T-cell (primary cell): Measurements from ENCODE around the gene VCL. TPM values are rescaled to one million over a fixed set of nuclear protein-coding genes. Genes with fewer than 3 reads are reported as not detected.

ENCODE experiments used
- ATAC-seq, 4 experiments: fragments of 200-7000 bp in 3 of 4; fragments of 150-1000 bp in 1 of 4; cut with Tn5 transposase; replicated peaks in 1 of 4; 1 replicate in 3 of 4; 2 replicates in 1 of 4; pipeline ENCODE4 v1.10.0; 2021; ENCODE audit warnings: moderate library complexity in 3 of 4, mild to moderate bottlenecking in 2 of 4, moderate number of reproducible peaks in 1 of 4
- CTCF ChIA-PET, 2 donors: fragments of 300-600 bp; sonication (Branson Sonifier 250); formaldehyde crosslinking; loops; one replicate each; lab custom pipeline; 2022; ENCODE audit warnings: antibody characterized with exemption in 2 of 2; lab: Charles Lee
- POLR2A ChIA-PET, 2 donors: fragments of 300-600 bp; sonication (Branson Sonifier 250); formaldehyde crosslinking; loops; one replicate each; lab custom pipeline; 2022; ENCODE audit warnings: antibody characterized with exemption in 2 of 2; lab: Charles Lee
- DNase-seq, 35 experiments: peaks; one replicate each; pipeline versions ENCODE4 v3.0.0 to v3.0.0-alpha.2; 2013 to 2023
- H3K27ac ChIP-seq: one replicate; pipeline ENCODE4 v1.5.1; 2013; ENCODE audit warnings: low read length
- H3K27me3 ChIP-seq, 2 experiments: replicated peaks in 1 of 2; 1 replicate in 1 of 2; 2 replicates in 1 of 2; pipeline versions ENCODE4 v1.6.1 to v1.7.0; 2013; ENCODE audit warnings: low read length in 1 of 2, mixed read lengths in 1 of 2; ENCODE audit not compliant: control insufficient read depth in 2 of 2, insufficient read depth in 2 of 2; ENCODE audit errors: extremely low read depth in 1 of 2
- H3K36me3 ChIP-seq, 2 donors: 1 replicate in 1 of 2; 2 replicates in 1 of 2; pipeline versions ENCODE4 v1.6.1 to v1.7.0; 2013; ENCODE audit warnings: low read length in 1 of 2; ENCODE audit not compliant: control insufficient read depth in 2 of 2, insufficient read depth in 1 of 2; ENCODE audit errors: extremely low read depth in 1 of 2
- H3K4me1 ChIP-seq, 2 experiments: 1 replicate in 1 of 2; 2 replicates in 1 of 2; pipeline versions ENCODE4 v1.6.1 to v1.7.0; 2013; ENCODE audit warnings: low read length in 2 of 2, mixed read lengths in 1 of 2; ENCODE audit not compliant: insufficient read depth in 2 of 2, control insufficient read depth in 1 of 2; ENCODE audit errors: extremely low read depth in 1 of 2
- H3K4me3 ChIP-seq, 2 donors: 1 replicate in 1 of 2; 2 replicates in 1 of 2; pipeline versions ENCODE4 v1.5.1 to v1.7.0; 2013; ENCODE audit warnings: mild to moderate bottlenecking in 2 of 2, low read length in 1 of 2, moderate library complexity in 1 of 2; ENCODE audit not compliant: control insufficient read depth in 1 of 2; ENCODE audit errors: extremely low read depth in 1 of 2
- H3K9me3 ChIP-seq: 2 replicates; pipeline ENCODE4 v1.7.0; 2013
- H3K27ac Mint-ChIP-seq, 2 donors: one replicate each; pipeline ENCODE4 v1.8.0; 2020 to 2021; ENCODE audit warnings: mild to moderate bottlenecking in 2 of 2, mixed read lengths in 2 of 2
- H3K27me3 Mint-ChIP-seq, 2 donors: one replicate each; pipeline ENCODE4 v1.8.0; 2021 to 2022; ENCODE audit warnings: mixed read lengths in 2 of 2
- H3K36me3 Mint-ChIP-seq: one replicate; pipeline ENCODE4 v1.8.0; 2021; ENCODE audit warnings: mixed read lengths
- H3K4me1 Mint-ChIP-seq, 3 donors: one replicate each; pipeline ENCODE4 v1.8.0; 2020 to 2022; ENCODE audit warnings: mixed read lengths in 3 of 3, mild to moderate bottlenecking in 1 of 3
- H3K4me3 Mint-ChIP-seq, 3 donors: one replicate each; pipeline ENCODE4 v1.8.0; 2020 to 2022; ENCODE audit warnings: mild to moderate bottlenecking in 3 of 3, mixed read lengths in 3 of 3, moderate library complexity in 3 of 3
- H3K9me3 Mint-ChIP-seq, 3 donors: one replicate each; pipeline ENCODE4 v1.8.0; 2020 to 2022; ENCODE audit warnings: mixed read lengths in 3 of 3
- WGBS: methylation state at CpG from one replicate; pipeline ENCODE4 v1.1.5; 2013; ENCODE audit warnings: missing lambda C conversion rate; ENCODE audit not compliant: insufficient coverage; 5-methylcytosine and 5-hydroxymethylcytosine counted together
- total RNA-seq, 35 experiments: library from RNA in 6 of 35; stranded (reverse) in 6 of 35; fragments of 120-200 nt in 1 of 35; gene quantifications; one replicate each; pipeline versions ENCODE4 v1.2.1 to v1.2.4 and lab custom pipeline; 2013 to 2026

Gene VCL
- total RNA-seq, 5 donors from 2014 or later (not counting 1 experiment from before 2014, with no cell fraction given): 22.6 to 48.7 (median 27.0) TPM

DNA sequence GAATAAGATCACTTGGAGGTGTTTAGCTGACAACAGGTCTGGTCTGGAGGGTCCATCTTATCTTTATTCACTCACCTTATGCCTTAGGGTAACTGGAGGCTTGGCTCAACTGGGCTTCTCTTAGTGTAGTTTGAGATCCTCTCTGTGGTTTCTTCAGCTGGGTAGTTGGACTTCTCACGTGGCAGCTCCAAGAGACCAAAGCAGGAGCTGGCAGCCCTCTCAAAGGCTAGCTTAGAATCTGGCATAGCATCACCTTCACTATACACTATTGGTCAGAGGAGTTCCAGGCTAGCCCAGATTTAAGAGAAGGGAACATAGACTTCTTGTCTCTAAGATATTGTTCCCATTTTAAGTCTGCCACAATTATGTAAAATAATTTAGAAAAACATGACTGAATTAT is 169.5 kb downstream of the VCL start:
- DNase-seq (no peak), ATAC-seq (no peak)
- H3K27me3 Mint-ChIP-seq: no peaks in the 10 kb centered on the region
- no peaks in the 10 kb centered on the region for H3K9me3 ChIP-seq
- H3K4me1 ChIP-seq: peaks cover 3% of the 10 kb centered on the region in 2 experiments
- no peak overlapping the region for H3K4me3 ChIP-seq
- POLR2A ChIA-PET: interaction anchor here (0.5 to 1.2 kb wide), 2 partner anchors 9 to 1925 kb away, joined by 5 read pairs; no protein-coding TSS in a partner anchor
- no peaks in the 10 kb centered on the region for H3K36me3 Mint-ChIP-seq
- H3K27ac ChIP-seq: no peak overlapping the region
- no peaks in the 10 kb centered on the region for H3K9me3 Mint-ChIP-seq
- CTCF ChIA-PET: interaction anchor here in 1 of 2 donors (0.9 kb wide), 1 partner anchor 9 kb away, joined by 3 read pairs; no protein-coding TSS in a partner anchor
- H3K27ac Mint-ChIP-seq: no peak overlapping the region
- WGBS: no CpG with 5 or more reads among the region's 1 CpG
- no peak overlapping the region for H3K4me3 Mint-ChIP-seq
- peaks cover 26 to 30% (median 29%) of the 10 kb centered on the region in 3 donors for H3K4me1 Mint-ChIP-seq
- no peaks in the 10 kb centered on the region for H3K36me3 ChIP-seq
- no peaks in the 10 kb centered on the region for H3K27me3 ChIP-seq

Other genes starting within 250 kb of the VCL start
- gene CHCHD1, start 216.1 kb upstream of the VCL start, total RNA-seq: 10 to 100 TPM in 3 of 5 donors, 1 to 10 TPM in 2; 6.3 to 17.5 (median 14.2) TPM
- gene ZSWIM8, start 212.5 kb upstream of the VCL start, total RNA-seq: 100 to 1,000 TPM in 2 of 5 donors, 10 to 100 TPM in 3; 69.0 to 106 (median 90.8) TPM
- gene NDST2, start 186.5 kb upstream of the VCL start, total RNA-seq: 100 to 1,000 TPM in 4 of 5 donors, 10 to 100 TPM in 1; 96.1 to 119 (median 110) TPM
- gene CAMK2G, start 123.6 kb upstream of the VCL start, total RNA-seq: 10 to 100 TPM; 50.6 to 59.9 (median 55.5) TPM
- gene PLAU, start 87.0 kb upstream of the VCL start, total RNA-seq: 1 to 10 TPM in 2 of 5 donors, under 1 TPM in 1, not detected in 2; 0.63 to 1.1 (median 1.1) TPM
- 10 to 100 TPM; 25.8 to 37.1 (median 33.9) TPM for gene AP3M1, start 152.7 kb downstream of the VCL start, total RNA-seq
- gene ADK, start 153.1 kb downstream of the VCL start, total RNA-seq: 10 to 100 TPM; 20.7 to 32.8 (median 23.6) TPM